ENCODE measurements around the gene OR2F1. TPM values are rescaled to one million over a fixed set of nuclear protein-coding genes. Genes with fewer than 3 reads are reported as not detected.
"Not testable (repeated sequence)": the region's sequence is repeated elsewhere in the genome, so short reads cannot be mapped to it uniquely, and the experiment has no call there.

The OR2F1 gene
- total RNA-seq, 1 donor from 2014 or later: not detected

GRCh38 chr7:144006029-144006691 lies 51.5 kb downstream of the OR2F1 start:
- no peaks in the 10 kb centered on the region for H3K36me3 Mint-ChIP-seq (ENCODE audit: low read depth)
- DNase-seq (no peak), ATAC-seq (ENCODE audit: low read depth) (no peak)
- ChIA-PET CTCF (no interaction called here), POLR2A (no interaction called here)
- H3K9me3 Mint-ChIP-seq: peaks cover 17% of the 10 kb centered on the region
- no peak overlapping the region for H3K4me3 Mint-ChIP-seq
- no peak overlapping the region for H3K27ac Mint-ChIP-seq
- no peaks in the 10 kb centered on the region for H3K4me1 Mint-ChIP-seq
- intact Hi-C loops (cut with micrococcal nuclease): no loop called here
- TF ChIP-seq CTCF (IDR thresholded peaks at IDR 0.05): no peak
- peaks cover 2% of the 10 kb centered on the region for H3K27me3 Mint-ChIP-seq

- no peak for TF ChIP-seq CTCF (IDR thresholded peaks at IDR 0.05)
- H3K27ac Mint-ChIP-seq: no peak overlapping the region
- no peaks in the 10 kb centered on the region for H3K36me3 Mint-ChIP-seq (ENCODE audit: low read depth)
- no peak overlapping the region for H3K4me3 Mint-ChIP-seq
- intact Hi-C loops (cut with micrococcal nuclease): no loop called here
- ChIA-PET CTCF (no interaction called here), POLR2A (no interaction called here)
- DNase-seq (no peak), ATAC-seq (ENCODE audit: low read depth) (no peak)
- H3K27me3 Mint-ChIP-seq: peaks cover 2% of the 10 kb centered on the region
- peaks cover 20% of the 10 kb centered on the region for H3K9me3 Mint-ChIP-seq
- H3K4me1 Mint-ChIP-seq: no peaks in the 10 kb centered on the region
These were observed 52.0 kb downstream of the OR2F1 start for GRCh38 chr7:144006692-144007042.

GRCh38 chr7:144009361-144009760 lies 54.7 kb downstream of the OR2F1 start:
- ChIA-PET POLR2A (no interaction called here), CTCF (no interaction called here)
- H3K4me3 Mint-ChIP-seq: no peak overlapping the region
- no peak for TF ChIP-seq CTCF (IDR thresholded peaks at IDR 0.05)
- H3K9me3 Mint-ChIP-seq: peaks cover 22% of the 10 kb centered on the region
- intact Hi-C loops (cut with micrococcal nuclease): no loop called here
- no peak for DNase-seq
- H3K27ac Mint-ChIP-seq: no peak overlapping the region
- no peak for ATAC-seq (ENCODE audit: low read depth)
- peaks cover 6% of the 10 kb centered on the region for H3K27me3 Mint-ChIP-seq
- no peaks in the 10 kb centered on the region for H3K4me1 Mint-ChIP-seq
- no peaks in the 10 kb centered on the region for H3K36me3 Mint-ChIP-seq (ENCODE audit: low read depth)

- DNase-seq; H3K4me1 Mint-ChIP-seq; POLR2A ChIA-PET; H3K27me3 Mint-ChIP-seq; CTCF ChIA-PET; intact Hi-C loops (cut with micrococcal nuclease); ATAC-seq (ENCODE audit: low read depth); H3K4me3 Mint-ChIP-seq; H3K36me3 Mint-ChIP-seq (ENCODE audit: low read depth); H3K27ac Mint-ChIP-seq: not testable (repeated sequence)
- H3K9me3 Mint-ChIP-seq: peaks cover 22% of the 10 kb centered on the region
These were observed 55.4 kb downstream of the OR2F1 start for GRCh38 chr7:144010061-144010460.

GRCh38 chr7:144010821-144011220 lies 56.2 kb downstream of the OR2F1 start:
- intact Hi-C loops (cut with micrococcal nuclease); H3K27ac Mint-ChIP-seq; ATAC-seq (ENCODE audit: low read depth); DNase-seq; H3K27me3 Mint-ChIP-seq; H3K36me3 Mint-ChIP-seq (ENCODE audit: low read depth); H3K4me1 Mint-ChIP-seq; H3K4me3 Mint-ChIP-seq; POLR2A ChIA-PET; CTCF ChIA-PET: not testable (repeated sequence)
- H3K9me3 Mint-ChIP-seq: peaks cover 22% of the 10 kb centered on the region

GRCh38 chr7:144011458-144012230 lies 57.0 kb downstream of the OR2F1 start:
- DNase-seq (no peak), ATAC-seq (ENCODE audit: low read depth) (no peak)
- Mint-ChIP-seq H3K4me3 (no peak overlapping the region), H3K27ac (no peak overlapping the region), H3K9me3 (peaks cover 22% of the 10 kb centered on the region), H3K36me3 (ENCODE audit: low read depth) (no peaks in the 10 kb centered on the region), H3K27me3 (peaks cover 4% of the 10 kb centered on the region), H3K4me1 (no peaks in the 10 kb centered on the region)
- ChIA-PET CTCF (no interaction called here), POLR2A (no interaction called here)
- intact Hi-C loops (cut with micrococcal nuclease): no loop called here
- TF ChIP-seq CTCF (IDR thresholded peaks at IDR 0.05): no peak

Other genes starting within 250 kb of the OR2F1 start
- gene CTAGE6, start 197.1 kb upstream of the OR2F1 start, total RNA-seq: 1.0 and 2.2 TPM in 2 replicates
- 12.0 and 13.4 TPM in 2 replicates for gene TCAF1, start 52.7 kb upstream of the OR2F1 start, total RNA-seq
- not detected in 2 replicates for gene OR2F2, start 19.6 kb upstream of the OR2F1 start, total RNA-seq
- gene OR6B1, start 45.5 kb downstream of the OR2F1 start, total RNA-seq: not detected in 2 replicates
- not detected in 2 replicates for gene OR2A5, start 94.1 kb downstream of the OR2F1 start, total RNA-seq
- gene OR2A25, start 115.0 kb downstream of the OR2F1 start, total RNA-seq: not detected in 2 replicates
- gene OR2A12, start 131.4 kb downstream of the OR2F1 start, total RNA-seq: not detected in 2 replicates
- not detected in 2 replicates for gene OR2A2, start 154.7 kb downstream of the OR2F1 start, total RNA-seq
- not detected in 2 replicates for gene OR2A14, start 168.3 kb downstream of the OR2F1 start, total RNA-seq
- gene CTAGE4, start 228.6 kb downstream of the OR2F1 start, total RNA-seq: not detected in 2 replicates
- 3.9 and 4.9 TPM in 2 replicates for gene ARHGEF35, start 241.0 kb downstream of the OR2F1 start, total RNA-seq

All from activated B cell treated with CpG ODN at 0.5 μM for 24 hours (primary cell).